ENCODE measurements around the gene AMOTL1. TPM values are rescaled to one million over a fixed set of nuclear protein-coding genes. Genes with fewer than 3 reads are reported as not detected.
A peak's percentile ranks its signal among the peaks of the same experiment; 100 is the strongest.

Gene AMOTL1
- total RNA-seq, 1 experiment from 2014 or later = 32.6 TPM

GRCh38 chr11:94769880-94770279, 1.7 kb downstream of the AMOTL1 start:
- Histone ChIP-seq H3K4me1 (ENCODE audit: insufficient read depth, low read length) (peaks cover 60% of the 10 kb centered on the region), H3K9me3 (ENCODE audit: low read length) (no peaks in the 10 kb centered on the region), H3F3A (ENCODE audit: low read length, unreplicated experiment) (no peaks in the 10 kb centered on the region), H3K9ac (ENCODE audit: low read length) (peak overlapping the region; percentile 93), H3K79me2 (ENCODE audit: low read length) (peaks cover 66% of the 10 kb centered on the region), H3K27me3 (ENCODE audit: low read length) (no peaks in the 10 kb centered on the region), H3K36me3 (ENCODE audit: low read depth, low read length) (no peaks in the 10 kb centered on the region), H3K4me3 (ENCODE audit: low read length) (peak overlapping the region; percentile 94), H2AFZ (ENCODE audit: low read length) (peak overlapping the region; percentile 64), H3K4me2 (ENCODE audit: low read length) (peak overlapping the region; percentile 95), H4K20me1 (ENCODE audit: low read length) (peaks cover 53% of the 10 kb centered on the region), H3K9me2 (replicated peaks; ENCODE audit: low read length) (no peaks in the 10 kb centered on the region), H3K27ac (ENCODE audit: low read length) (peak overlapping the region; percentile 61)
- no peak for ATAC-seq
- DNase-seq = peak; percentile 42
- ChIA-PET POLR2A (ENCODE audit: unreplicated experiment) (interaction anchor here (0.5 kb wide), 1 partner anchor 29 kb away, joined by 3 read pairs; no protein-coding TSS in a partner anchor), CTCF (no interaction called here)
- TF ChIP-seq EZH2 (IDR thresholded peaks at IDR 0.05; ENCODE audit: low read length, unreplicated experiment) (no peak), EZH2phosphoT487 (IDR thresholded peaks at IDR 0.05; ENCODE audit: borderline replicate concordance, low read length) (no peak)
- TF ChIP-seq, protein P1, sequence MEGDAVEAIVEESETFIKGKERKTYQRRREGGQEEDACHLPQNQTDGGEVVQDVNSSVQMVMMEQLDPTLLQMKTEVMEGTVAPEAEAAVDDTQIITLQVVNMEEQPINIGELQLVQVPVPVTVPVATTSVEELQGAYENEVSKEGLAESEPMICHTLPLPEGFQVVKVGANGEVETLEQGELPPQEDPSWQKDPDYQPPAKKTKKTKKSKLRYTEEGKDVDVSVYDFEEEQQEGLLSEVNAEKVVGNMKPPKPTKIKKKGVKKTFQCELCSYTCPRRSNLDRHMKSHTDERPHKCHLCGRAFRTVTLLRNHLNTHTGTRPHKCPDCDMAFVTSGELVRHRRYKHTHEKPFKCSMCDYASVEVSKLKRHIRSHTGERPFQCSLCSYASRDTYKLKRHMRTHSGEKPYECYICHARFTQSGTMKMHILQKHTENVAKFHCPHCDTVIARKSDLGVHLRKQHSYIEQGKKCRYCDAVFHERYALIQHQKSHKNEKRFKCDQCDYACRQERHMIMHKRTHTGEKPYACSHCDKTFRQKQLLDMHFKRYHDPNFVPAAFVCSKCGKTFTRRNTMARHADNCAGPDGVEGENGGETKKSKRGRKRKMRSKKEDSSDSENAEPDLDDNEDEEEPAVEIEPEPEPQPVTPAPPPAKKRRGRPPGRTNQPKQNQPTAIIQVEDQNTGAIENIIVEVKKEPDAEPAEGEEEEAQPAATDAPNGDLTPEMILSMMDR (conservative IDR thresholded peaks at IDR 0.05; ENCODE audit: low read depth, low read length) = no peak
- intact Hi-C loops (cut with micrococcal nuclease) = loop anchor here (2.0 to 10.0 kb wide), 5 partner anchors 29 to 297 kb away; partner anchors contain the start of genes CWC15, KDM4D and SRSF8
- BruUV-seq (replicated peaks) = no TSS peak

- no peak for ATAC-seq
- Histone ChIP-seq H3K9me2 (replicated peaks; ENCODE audit: low read length) (no peaks in the 10 kb centered on the region), H3K9me3 (ENCODE audit: low read length) (no peaks in the 10 kb centered on the region), H3K36me3 (ENCODE audit: low read depth, low read length) (no peaks in the 10 kb centered on the region), H3K27me3 (ENCODE audit: low read length) (no peaks in the 10 kb centered on the region), H2AFZ (ENCODE audit: low read length) (no peak overlapping the region), H3K9ac (ENCODE audit: low read length) (0 out of 2 replicates have a peak overlapping the region, but pooled peaks have one; percentile 1), H3K4me3 (ENCODE audit: low read length) (peak overlapping the region; percentile 94), H3K79me2 (ENCODE audit: low read length) (peaks cover 74% of the 10 kb centered on the region), H3F3A (ENCODE audit: low read length, unreplicated experiment) (no peaks in the 10 kb centered on the region), H3K4me1 (ENCODE audit: insufficient read depth, low read length) (peaks cover 63% of the 10 kb centered on the region), H3K4me2 (ENCODE audit: low read length) (peak overlapping the region; percentile 95), H4K20me1 (ENCODE audit: low read length) (peaks cover 58% of the 10 kb centered on the region), H3K27ac (ENCODE audit: low read length) (no peak overlapping the region)
- TF ChIP-seq EZH2 (IDR thresholded peaks at IDR 0.05; ENCODE audit: low read length, unreplicated experiment) (no peak), EZH2phosphoT487 (IDR thresholded peaks at IDR 0.05; ENCODE audit: borderline replicate concordance, low read length) (no peak)
- TF ChIP-seq, protein P1 (conservative IDR thresholded peaks at IDR 0.05; ENCODE audit: low read depth, low read length) = no peak
- ChIA-PET CTCF (no interaction called here), POLR2A (ENCODE audit: unreplicated experiment) (no interaction called here)
- no TSS peak for BruUV-seq (replicated peaks)
- DNase-seq = no peak
- intact Hi-C loops (cut with micrococcal nuclease) = loop anchor here (5.0 kb wide), 1 partner anchor 202 kb away; the partner anchor contains the start of genes CWC15 and KDM4D
These were observed 2.5 kb downstream of the AMOTL1 start for GRCh38 chr11:94770563-94771120.

DNA sequence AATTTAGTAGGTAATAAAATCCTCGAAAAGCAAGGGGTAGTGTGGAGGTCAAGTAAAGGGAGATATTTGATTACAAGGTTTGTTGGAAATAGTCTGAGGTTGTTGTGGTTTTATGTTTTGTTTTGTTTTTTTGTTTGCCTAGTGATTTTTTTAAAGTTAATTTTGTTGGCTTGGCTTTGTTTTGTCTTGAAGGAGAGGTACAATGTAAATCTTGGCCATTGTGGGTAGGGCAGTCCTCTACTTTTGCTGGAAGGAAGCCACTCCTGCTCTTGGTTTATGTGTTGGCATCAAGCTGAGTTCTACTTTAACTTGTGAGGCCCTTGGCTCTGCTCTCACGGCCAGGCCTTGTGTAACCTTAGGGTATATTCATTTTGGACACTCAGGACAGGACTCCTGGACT, 3.2 kb downstream of the AMOTL1 start:
- ChIA-PET POLR2A (ENCODE audit: unreplicated experiment) (interaction anchor here (0.6 kb wide), 3 partner anchors 23 to 296 kb away, joined by 3 to 8 read pairs (median 4); no protein-coding TSS in a partner anchor), CTCF (interaction anchor here (0.6 kb wide), 3 partner anchors 10 to 148 kb away, joined by 3 to 4 read pairs (median 3); no protein-coding TSS in a partner anchor)
- Histone ChIP-seq H4K20me1 (ENCODE audit: low read length) (peaks cover 65% of the 10 kb centered on the region), H3K9me2 (replicated peaks; ENCODE audit: low read length) (no peaks in the 10 kb centered on the region), H3K9me3 (ENCODE audit: low read length) (no peaks in the 10 kb centered on the region), H3K27ac (ENCODE audit: low read length) (peak overlapping the region; percentile 51), H3K4me3 (ENCODE audit: low read length) (peak overlapping the region; percentile 94), H3K36me3 (ENCODE audit: low read depth, low read length) (no peaks in the 10 kb centered on the region), H3K4me2 (ENCODE audit: low read length) (peak overlapping the region; percentile 95), H3K4me1 (ENCODE audit: insufficient read depth, low read length) (peaks cover 67% of the 10 kb centered on the region), H3K79me2 (ENCODE audit: low read length) (peaks cover 81% of the 10 kb centered on the region), H3F3A (ENCODE audit: low read length, unreplicated experiment) (no peaks in the 10 kb centered on the region), H3K9ac (ENCODE audit: low read length) (no peak overlapping the region), H2AFZ (ENCODE audit: low read length) (no peak overlapping the region), H3K27me3 (ENCODE audit: low read length) (no peaks in the 10 kb centered on the region)
- TF ChIP-seq EZH2phosphoT487 (IDR thresholded peaks at IDR 0.05; ENCODE audit: borderline replicate concordance, low read length) (no peak), EZH2 (IDR thresholded peaks at IDR 0.05; ENCODE audit: low read length, unreplicated experiment) (no peak)
- TF ChIP-seq, protein P1 (conservative IDR thresholded peaks at IDR 0.05; ENCODE audit: low read depth, low read length) = no peak
- BruUV-seq (replicated peaks) = no TSS peak
- DNase-seq (peak; percentile 86), ATAC-seq (peak; percentile 5)
- intact Hi-C loops (cut with micrococcal nuclease) = loop anchor here (5.0 kb wide), 1 partner anchor 201 kb away; the partner anchor contains the start of genes CWC15 and KDM4D
